GM12873 (cell line): ENCODE data around the gene APEX1.

Experiments
- CTCF ChIP-seq: IDR thresholded peaks from 2 replicates; pipeline ENCODE4 v1.5.1; 2012; ENCODE audit warnings: low read depth, mild to moderate bottlenecking, moderate library complexity, low read length, control low read depth; ENCODE audit not compliant: insufficient read depth; ENCODE audit errors: missing control alignments

Gene APEX1

GRCh38 chr14:20417250-20418186, 37.5 kb upstream of the APEX1 start:
- TF ChIP-seq CTCF, result no peak

GRCh38 chr14:20418501-20418909, 36.5 kb upstream of the APEX1 start:
- TF ChIP-seq CTCF, result no peak

- peak; percentile 16 for TF ChIP-seq CTCF
These were observed 35.6 kb upstream of the APEX1 start for GRCh38 chr14:20419419-20419818.

- TF ChIP-seq CTCF, result no peak
These were observed 33.8 kb upstream of the APEX1 start for GRCh38 chr14:20421267-20421666.

GRCh38 chr14:20422886-20423285, 32.1 kb upstream of the APEX1 start:
- no peak for TF ChIP-seq CTCF

GRCh38 chr14:20424851-20425250, 30.2 kb upstream of the APEX1 start:
- TF ChIP-seq CTCF, result no peak

- no peak for TF ChIP-seq CTCF
These were observed 27.6 kb upstream of the APEX1 start for GRCh38 chr14:20427231-20428009.
